NCI-H187 (cell line): ENCODE results near the gene NDST3.
A peak's percentile ranks its signal among the peaks of the same experiment; 100 is the strongest.
"Not testable (repeated sequence)": the region's sequence is repeated elsewhere in the genome, so short reads cannot be mapped to it uniquely, and the experiment has no call there.

Source experiments
- DNase-seq, 2 experiments: peaks; one replicate each; lab custom pipeline; 2025; lab: John Stamatoyannopoulos, UW

The NDST3 gene

DNA sequence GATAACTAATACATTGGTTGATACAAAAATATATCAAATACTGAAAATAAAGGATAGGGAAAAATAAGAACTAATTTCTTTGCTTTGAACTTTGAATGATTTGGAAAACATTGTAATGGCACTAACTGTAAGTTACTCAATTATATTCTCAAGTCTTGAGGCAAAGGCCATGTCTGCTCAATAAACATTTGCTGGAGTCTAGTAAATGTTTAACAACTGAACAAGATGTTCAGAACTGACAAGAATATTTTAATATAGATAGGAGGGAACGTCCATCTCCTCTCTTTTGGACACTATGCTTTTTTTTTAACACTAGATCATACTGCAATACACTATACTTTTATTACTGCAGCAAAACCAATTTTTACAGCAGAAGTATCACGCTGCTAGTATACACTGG is 242.3 kb downstream of the NDST3 start:
- no peak for DNase-seq

DNA sequence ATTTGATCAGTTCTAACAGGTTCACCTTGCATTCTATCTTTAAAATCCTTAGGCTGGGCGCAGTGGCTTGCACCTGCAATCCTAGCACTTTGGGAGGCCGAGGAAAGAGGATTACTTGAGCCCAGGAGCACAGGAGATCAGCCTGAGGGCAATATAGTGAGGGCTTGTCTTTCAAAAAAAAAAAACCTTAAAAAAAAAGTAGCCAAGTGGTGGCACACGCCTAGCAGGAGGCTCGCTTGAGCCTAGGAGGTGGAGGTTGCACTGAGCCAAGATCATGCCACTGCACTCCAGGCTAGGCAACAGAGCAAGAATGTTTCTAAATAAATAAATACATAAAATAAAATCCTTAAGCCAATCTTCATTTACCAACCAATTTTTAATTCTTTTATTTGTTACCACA is 243.0 kb downstream of the NDST3 start:
- no peak for DNase-seq

DNA sequence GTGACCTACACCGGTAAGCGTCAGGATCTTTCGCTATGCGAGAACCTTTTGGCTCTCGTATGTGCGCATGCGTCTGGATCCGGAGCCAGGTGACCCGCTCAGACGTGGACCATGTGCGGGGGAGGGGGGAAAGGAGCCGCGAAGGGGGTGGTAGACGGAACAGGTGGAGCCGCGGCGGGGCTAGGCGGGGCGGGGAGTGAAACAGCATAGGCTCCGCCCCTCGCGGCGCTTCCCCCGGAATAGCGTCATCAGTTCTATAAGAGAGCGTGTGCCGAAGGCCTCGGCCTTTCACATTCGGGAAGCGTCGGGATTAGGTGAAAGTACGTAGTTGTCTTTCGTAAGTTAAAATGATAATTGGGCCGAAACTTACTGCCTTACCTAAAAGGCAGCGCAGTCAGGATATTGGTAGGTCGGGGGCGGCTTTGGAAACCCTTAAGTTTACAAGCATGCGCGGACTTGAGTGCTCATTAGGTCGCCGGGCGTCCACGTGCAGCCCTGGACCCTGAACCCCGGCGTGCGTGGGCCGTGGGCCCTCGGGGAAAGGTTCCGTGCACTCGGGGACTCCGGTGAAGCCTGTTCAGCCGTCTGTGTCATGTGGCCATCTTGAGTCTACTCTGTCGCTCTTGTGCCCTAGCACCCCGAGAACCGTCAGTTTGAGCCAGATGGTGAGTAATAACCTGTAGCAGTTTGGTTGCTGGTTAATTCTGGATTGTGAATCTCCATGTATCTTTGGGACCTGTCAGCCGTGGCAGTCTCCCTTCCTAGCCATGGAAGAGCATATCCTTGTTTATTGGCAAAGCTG is 244.4 kb downstream of the NDST3 start:
- peak; percentile 71 to 93 for DNase-seq

DNA sequence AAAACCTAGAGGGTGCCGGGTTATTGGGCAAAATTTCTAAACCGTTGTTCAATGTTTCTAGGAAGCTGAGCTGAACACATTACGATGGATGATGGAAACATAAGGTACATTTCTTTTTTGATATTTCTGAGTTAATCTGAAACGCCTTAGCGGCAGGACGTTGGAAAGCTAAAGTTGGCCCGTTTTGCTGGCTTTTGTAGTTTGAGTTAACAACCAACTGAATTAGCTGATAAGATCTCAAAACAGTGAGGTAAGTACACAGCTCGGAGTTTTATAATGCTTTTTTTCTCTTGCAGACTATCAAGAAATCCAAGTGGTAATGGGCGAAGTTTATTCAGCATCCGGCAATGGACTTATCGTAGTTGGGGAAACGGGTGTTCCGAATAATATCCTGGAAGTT is 245.0 kb downstream of the NDST3 start:
- DNase-seq = no peak

DNA sequence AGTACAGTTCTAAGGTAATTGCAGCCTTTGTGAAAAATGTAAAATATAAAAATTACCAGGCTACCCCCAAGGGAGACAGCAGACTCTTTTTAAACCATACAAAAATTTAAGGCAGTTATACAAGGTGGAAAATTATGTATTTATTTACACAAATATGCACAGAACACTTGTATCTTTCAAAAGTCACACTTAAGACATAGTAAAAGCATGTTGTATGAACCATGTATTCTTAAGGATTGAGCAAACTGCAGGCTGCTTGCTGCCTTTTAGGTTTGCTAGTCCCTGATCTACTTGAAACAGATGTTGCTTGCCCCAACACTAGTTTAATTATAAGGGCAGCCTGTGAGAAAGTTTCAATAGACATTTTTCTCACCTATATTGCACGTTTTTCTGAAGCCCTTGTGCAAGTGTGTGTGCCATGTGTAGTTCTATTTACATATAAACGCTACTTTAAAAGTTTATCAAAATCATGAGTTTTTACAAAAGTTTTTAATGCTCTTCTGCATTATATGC is 245.7 kb downstream of the NDST3 start:
- no peak for DNase-seq

DNA sequence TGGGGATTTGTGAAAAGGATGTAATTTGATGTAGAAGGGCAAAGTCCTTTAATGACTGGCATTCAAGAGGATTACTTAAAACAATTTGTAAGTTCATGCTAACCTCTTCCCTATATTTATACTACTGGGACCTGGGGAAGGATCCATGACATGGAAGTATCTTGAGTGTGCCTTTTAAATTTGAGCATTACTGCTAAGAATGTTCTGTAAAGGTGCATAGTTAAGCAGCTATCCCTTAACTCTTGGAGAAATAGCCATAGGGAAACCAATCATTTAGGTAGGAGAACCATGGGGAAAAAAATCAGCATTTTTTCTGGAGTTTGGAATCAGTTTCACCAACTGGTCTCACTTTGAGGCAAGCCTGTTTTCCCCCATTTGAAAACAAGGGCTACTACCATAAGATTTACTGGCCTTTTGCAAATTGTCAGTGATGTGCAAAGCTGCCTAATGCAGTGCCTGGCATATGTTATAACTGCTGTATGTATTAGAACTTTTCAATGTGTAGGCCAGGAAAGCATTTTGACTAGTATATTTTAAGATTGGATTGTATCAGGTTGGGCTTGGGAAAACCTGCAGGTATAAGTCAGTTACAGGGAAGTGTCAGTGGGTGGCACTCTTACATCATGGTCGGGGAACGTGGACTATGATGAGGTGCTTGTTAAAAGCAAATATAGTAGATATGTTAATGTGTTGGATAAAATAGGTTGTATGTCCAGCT is 246.4 kb downstream of the NDST3 start:
- peak in 1 of 2 experiments; percentile 32 for DNase-seq

DNA sequence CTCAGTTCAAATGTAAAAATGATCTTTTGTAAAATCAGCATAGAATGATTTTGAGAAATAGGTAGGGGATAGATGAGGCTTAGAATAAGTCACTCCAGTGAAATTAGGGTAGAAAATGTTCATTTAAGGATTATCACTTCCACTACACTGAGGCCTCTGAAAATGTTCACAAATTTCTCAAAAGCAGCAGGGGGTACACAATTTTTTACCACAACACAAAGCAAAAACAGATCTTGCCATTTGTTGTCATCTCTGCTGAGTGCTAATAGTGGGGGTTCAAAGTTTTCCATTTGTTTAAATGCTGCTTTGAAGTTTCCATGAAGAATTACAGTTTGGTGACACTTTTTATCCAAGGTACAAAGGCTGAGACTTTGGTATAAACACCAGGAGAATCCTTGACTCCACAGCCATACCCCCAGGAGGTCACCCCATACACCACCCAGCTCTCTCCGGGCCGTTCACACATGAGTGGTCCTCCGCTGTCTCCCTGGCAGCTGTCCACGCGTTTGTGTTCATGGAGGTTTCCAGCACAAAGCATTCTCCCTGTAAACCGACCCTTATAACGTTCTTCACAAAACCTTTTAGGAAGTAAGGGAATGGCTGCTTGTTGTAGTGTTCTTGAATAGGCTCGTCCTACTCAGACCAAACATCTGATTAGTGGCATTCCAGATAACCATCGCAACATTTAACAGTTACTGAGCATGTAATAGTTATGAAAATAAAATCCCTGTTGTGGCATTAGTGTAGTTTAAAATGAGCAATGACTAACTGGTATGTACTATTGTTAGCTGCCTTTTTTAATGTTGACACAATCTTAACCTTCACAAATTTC is 247.5 kb downstream of the NDST3 start:
- no peak for DNase-seq

DNA sequence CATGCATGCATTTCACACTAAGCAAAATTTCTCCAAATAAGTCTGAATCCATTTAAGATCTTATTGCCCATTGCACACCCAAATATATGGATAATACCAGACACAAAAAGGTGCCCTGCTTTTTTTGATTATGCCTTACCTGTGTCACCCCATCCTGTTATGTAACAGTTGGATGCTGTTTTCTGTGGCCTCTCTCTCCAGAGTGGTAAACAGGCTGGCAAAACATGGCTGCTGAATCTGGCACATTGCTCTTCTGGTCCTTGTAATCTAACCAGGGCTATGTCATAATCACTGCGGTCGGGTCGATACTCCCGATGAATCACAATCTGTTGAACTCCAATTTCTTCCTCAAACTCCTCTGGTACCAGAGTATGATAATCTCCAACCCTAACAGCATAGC is 248.4 kb downstream of the NDST3 start:
- no peak for DNase-seq

DNA sequence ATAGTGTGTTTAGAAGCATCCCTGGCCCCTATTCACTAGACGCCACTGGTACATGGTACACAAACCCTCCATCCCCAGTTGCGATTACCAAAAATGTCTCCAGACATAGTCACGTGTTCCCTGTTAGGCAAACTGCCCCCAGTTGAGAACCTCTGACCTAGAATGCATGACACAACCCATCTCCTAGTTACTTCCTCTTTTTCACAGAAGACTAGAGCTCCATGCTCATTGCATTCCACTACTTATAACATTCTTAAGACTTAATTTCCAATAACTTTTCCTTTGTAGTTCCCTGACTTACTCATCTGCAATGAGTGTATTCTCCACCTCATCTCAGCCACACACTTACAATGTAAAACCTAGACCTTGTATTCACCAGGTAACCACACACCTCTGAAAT is 249.9 kb downstream of the NDST3 start:
- no peak for DNase-seq

DNA sequence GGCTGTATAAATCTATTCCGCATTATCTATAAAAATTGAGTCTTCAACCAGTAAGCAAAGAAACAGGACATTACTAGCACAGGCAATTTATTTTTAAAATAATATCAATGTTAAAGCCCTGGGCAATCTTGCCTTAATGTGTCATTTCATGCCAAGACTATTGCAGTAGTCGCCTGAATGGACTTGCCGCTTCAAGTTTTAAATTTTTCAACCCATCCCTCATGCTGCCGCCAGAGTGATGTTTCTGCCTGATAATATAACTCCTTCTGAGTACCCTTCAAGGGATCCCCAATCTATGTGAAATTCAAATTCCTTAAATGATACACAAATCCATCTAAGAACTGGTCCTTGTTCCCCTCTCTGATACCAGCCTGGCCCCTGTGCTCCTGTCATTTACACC is 251.6 kb downstream of the NDST3 start:
- no peak for DNase-seq

DNA sequence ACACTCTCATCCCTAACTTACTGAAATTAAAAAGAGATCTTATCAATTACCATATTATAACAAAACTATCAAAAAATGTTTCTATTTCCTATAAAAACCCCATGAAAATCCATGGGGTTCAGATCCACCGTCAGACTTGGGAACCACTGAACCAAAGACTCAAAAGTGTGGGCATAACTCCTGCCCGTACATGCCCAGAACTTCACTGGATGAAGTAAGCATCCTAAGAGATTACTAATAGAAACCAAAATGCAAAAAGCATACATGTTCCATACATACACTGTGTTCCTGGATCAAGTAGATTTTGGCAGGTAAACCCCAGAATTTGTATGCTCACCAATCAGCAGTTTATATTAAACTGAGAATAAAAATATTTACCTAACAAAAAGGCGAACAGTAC is 252.4 kb downstream of the NDST3 start:
- DNase-seq = no peak

DNA sequence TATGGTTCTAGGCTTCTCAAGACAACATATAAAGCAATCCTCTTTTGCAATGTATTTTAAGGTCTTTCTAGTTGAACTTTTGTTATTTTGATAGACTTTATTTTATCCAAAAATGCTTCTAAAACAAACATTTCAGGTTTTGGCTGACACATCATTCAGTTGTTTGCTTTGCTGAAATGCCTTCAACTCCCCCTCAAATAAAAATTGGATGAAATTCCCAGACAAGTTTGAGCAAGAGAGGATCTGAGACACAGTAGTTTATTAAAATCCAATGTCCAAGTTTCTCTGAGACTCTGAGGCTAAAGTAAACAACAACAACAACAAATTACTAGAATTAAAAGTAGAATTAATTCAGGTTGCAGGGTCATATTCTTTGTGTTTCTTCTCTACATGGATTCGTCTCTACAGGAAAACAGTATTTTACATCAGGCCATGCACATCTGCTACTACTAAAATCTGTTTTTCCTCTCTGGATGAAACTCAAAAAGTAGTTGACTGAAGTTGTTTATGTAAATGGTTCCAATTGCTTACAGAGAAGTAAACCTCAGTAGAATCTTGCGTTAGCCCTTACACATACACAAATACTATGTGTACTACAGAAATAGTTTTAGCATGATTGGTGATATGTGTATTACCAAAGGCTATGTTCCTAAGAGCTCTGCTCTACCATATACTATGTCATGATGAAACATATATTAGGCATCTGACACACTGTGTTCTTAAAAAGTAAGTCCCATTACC is 253.6 kb downstream of the NDST3 start:
- DNase-seq = no peak

DNA sequence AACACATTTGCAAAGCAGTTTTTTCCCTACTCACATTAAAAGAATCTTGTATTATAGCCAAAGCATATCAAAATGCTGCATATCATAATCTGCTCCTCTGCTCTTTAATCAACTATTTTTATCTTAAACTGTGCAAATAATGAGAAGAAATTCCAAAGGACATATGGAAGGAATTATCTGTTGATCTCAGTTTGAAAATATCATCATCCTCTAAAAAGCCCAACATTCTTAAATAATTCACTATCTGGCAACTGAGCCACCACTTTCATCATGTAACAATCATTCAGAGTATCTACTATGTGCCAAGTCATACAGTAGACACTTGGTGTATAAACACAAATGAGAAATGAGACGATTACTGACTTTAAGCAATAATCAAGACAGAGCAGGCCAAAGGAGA is 255.5 kb downstream of the NDST3 start:
- no peak for DNase-seq

DNA sequence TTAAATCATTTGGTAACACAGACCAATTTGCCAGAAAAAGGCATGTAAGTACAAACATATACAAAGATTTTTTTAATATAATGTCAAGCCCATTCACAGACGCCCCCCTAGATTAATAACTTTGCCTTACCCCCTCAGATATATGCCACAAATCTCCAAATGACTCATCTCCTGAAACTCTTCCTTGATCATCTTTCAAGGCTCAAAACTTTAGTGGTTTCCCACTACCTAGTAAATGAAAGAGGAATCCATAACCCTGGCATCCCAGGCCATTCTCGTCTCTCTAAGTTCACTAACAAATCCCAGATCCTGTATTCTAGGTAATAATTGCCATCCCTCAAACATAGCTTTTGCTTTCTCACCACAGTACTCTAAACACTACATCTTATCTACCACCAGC is 256.7 kb downstream of the NDST3 start:
- DNase-seq = no peak

DNA sequence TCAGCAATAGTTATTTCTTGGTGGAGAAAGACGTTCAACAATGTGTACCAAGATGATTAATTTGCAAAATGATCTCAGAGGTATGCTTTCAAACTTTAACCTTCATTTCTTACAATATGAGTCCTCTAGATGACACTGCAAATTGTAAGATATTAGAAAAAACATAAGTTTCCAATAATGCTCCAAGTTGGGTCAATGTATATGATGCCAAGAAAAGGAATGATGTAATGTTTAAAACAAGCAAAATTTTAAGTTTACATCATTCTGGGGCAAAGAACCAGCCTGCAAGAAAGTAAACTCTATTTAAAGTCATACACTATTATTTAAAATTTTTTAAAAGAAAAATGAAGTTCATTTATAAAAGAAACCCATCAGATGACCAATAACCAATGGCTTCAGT is 262.4 kb downstream of the NDST3 start:
- DNase-seq = no peak

DNA sequence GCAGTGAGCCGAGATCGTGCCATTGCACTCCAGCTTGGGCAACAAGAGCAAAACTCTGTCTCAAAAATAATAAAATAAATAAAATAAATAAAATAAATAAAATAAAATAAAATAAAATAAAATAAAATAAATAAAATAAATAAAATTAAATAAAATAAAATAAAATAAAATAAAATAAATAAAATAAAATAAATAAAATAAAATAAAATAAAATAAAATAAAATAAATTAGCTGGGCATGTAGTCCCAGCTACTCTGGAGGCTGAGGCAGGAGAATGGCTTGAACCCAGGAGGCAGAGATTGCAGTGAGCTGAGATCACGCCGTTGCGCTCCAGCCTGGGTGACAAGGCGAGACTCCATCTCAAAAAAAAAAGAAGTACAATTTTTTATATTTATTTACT is 265.3 kb downstream of the NDST3 start:
- not testable (repeated sequence) for DNase-seq

DNA sequence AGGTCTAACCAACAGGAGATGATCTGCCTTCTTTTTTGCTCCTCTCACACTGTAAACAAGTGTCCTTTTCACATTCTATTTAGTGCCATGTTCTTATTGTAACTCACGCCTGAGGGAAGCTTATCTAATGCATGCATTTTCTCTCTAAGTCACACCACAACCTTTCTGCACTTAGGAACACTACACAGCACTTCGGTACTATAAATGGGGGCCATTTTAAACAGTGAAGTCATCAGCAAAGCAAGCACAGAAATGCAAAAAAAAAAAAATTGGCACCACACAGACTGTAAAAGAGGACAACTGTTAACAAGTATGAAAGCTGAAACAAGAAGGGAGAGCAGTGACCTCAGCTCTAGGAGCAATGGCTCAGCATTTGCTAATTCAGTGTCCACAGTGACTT is 273.4 kb downstream of the NDST3 start:
- DNase-seq = no peak
